Trophoblast cell (in vitro differentiated cells and primary cell): ENCODE measurements around the gene EPHB2.

Experiments used
- DNase-seq, 2 donors: peaks; one replicate each; pipeline ENCODE4 v3.0.0-alpha.2; 2016
- H2AFZ ChIP-seq: 2 replicates; pipeline ENCODE4 v1.6.1; 2013; ENCODE audit warnings: low read length, moderate library complexity, mild to moderate bottlenecking; ENCODE audit not compliant: insufficient read depth, poor library complexity
- H2AK5ac ChIP-seq: 2 replicates; pipeline ENCODE4 v1.6.1; 2013; ENCODE audit warnings: mild to moderate bottlenecking, low read length
- H2BK120ac ChIP-seq: 2 replicates; pipeline ENCODE4 v1.6.1; 2013; ENCODE audit warnings: low read length, mild to moderate bottlenecking, moderate library complexity; ENCODE audit not compliant: insufficient read depth, poor library complexity
- H2BK12ac ChIP-seq: 2 replicates; pipeline ENCODE4 v1.6.1; 2013; ENCODE audit warnings: mild to moderate bottlenecking, low read length, moderate library complexity
- H2BK5ac ChIP-seq: 2 replicates; pipeline ENCODE4 v1.6.1; 2013; ENCODE audit warnings: low read length, low read depth, moderate library complexity, mild to moderate bottlenecking; ENCODE audit not compliant: poor library complexity
- H3K14ac ChIP-seq: 2 replicates; pipeline ENCODE4 v1.6.1; 2013; ENCODE audit warnings: mild to moderate bottlenecking, low read length
- H3K18ac ChIP-seq: 2 replicates; pipeline ENCODE4 v1.6.1; 2013; ENCODE audit warnings: mild to moderate bottlenecking, low read length
- H3K23ac ChIP-seq: 2 replicates; pipeline ENCODE4 v1.6.1; 2013; ENCODE audit warnings: low read length
- H3K27ac ChIP-seq: 2 replicates; pipeline ENCODE4 v1.5.1; 2013; ENCODE audit warnings: low read depth, mild to moderate bottlenecking, inconsistent platforms, low read length, moderate library complexity
- H3K27me3 ChIP-seq: 2 replicates; pipeline ENCODE4 v1.6.1; 2013; ENCODE audit warnings: inconsistent platforms, mild to moderate bottlenecking, low read length, moderate library complexity; ENCODE audit not compliant: insufficient read depth
- H3K36me3 ChIP-seq, 2 experiments: 1 replicate in 1 of 2; 2 replicates in 1 of 2; pipeline ENCODE4 v1.6.1; 2013; ENCODE audit warnings: low read length in 2 of 2, mild to moderate bottlenecking in 2 of 2, moderate library complexity in 1 of 2; ENCODE audit not compliant: insufficient read depth in 2 of 2, control insufficient read depth in 1 of 2
- H3K4ac ChIP-seq: 2 replicates; pipeline ENCODE4 v1.6.1; 2013; ENCODE audit warnings: low read depth, mild to moderate bottlenecking, low read length, moderate library complexity
- H3K4me1 ChIP-seq, 2 experiments: 1 replicate in 1 of 2; 2 replicates in 1 of 2; pipeline ENCODE4 v1.6.1; 2013; ENCODE audit warnings: low read length in 2 of 2, mild to moderate bottlenecking in 2 of 2, moderate library complexity in 1 of 2; ENCODE audit not compliant: insufficient read depth in 2 of 2, control insufficient read depth in 1 of 2
- H3K4me2 ChIP-seq: 2 replicates; pipeline ENCODE4 v1.6.1; 2013; ENCODE audit warnings: inconsistent platforms, mild to moderate bottlenecking, low read length, moderate library complexity
- H3K4me3 ChIP-seq: 2 replicates; pipeline ENCODE4 v1.5.1; 2013; ENCODE audit warnings: mild to moderate bottlenecking, low read depth, low read length, inconsistent platforms
- H3K79me1 ChIP-seq: one replicate; pipeline ENCODE4 v1.6.1; 2013; ENCODE audit warnings: low read length
- H3K79me2 ChIP-seq: 2 replicates; pipeline ENCODE4 v1.6.1; 2013; ENCODE audit warnings: low read length, mild to moderate bottlenecking; ENCODE audit not compliant: control insufficient read depth, insufficient read depth, poor library complexity
- H3K9ac ChIP-seq: 2 replicates; pipeline ENCODE4 v1.6.1; 2013; ENCODE audit warnings: mild to moderate bottlenecking, low read length
- H3K9me3 ChIP-seq: 2 replicates; pipeline ENCODE4 v1.6.1; 2013; ENCODE audit warnings: low read depth, mild to moderate bottlenecking, control low read depth, inconsistent platforms, low read length; ENCODE audit not compliant: insufficient read depth
- H4K12ac ChIP-seq: 2 replicates; pipeline ENCODE4 v1.6.1; 2013; ENCODE audit warnings: low read depth, mild to moderate bottlenecking, low read length, moderate library complexity
- H4K8ac ChIP-seq: 2 replicates; pipeline ENCODE4 v1.6.1; 2013; ENCODE audit warnings: low read depth, mild to moderate bottlenecking, low read length, moderate library complexity
- H4K91ac ChIP-seq: one replicate; pipeline ENCODE4 v1.6.1; 2013; ENCODE audit warnings: low read depth, mild to moderate bottlenecking, low read length, moderate library complexity
- WGBS: extraction: QIAGEN DNeasy Blood & Tissue Kit; methylation state at CpG from one replicate; pipeline ENCODE4 v1.1.7; 2013; ENCODE audit warnings: missing lambda C conversion rate; ENCODE audit not compliant: insufficient read length, insufficient coverage; ENCODE audit errors: extremely low coverage; 5-methylcytosine and 5-hydroxymethylcytosine counted together

EPHB2 gene

DNA sequence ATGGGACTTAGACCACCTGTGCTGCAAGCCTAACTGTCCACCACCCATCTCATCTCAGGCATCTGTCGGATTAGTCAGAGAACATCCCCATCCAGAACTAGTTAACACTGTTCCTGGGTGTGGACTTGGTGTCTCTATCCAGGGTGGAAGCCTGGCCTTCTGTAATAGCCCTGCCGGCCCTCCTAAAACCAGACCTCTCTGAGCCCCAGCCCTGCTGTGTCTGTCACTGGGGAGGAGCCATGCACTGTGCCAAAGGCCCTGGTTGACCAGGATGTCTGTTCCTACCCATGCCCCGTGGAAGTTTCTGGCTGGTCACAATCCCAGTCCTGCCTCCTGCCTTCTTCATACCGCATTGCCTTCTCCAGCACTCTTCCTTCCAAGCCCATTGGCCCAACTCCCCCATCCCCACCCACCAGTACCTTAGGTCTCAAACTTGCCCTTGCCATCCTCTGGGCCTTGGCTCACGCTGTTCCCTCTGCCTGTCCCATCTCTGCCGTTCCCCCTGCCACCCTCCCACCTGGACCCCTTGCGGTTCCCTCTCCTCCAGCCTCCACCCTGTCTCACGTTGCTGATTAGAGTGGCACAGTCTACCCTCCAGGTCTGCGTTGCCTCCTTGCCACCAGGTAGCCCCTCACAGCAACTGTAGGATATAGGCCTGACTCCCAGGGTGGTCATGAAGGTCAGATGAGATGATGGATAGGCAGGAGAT is 105.6 kb downstream of the EPHB2 start:
- Histone ChIP-seq H3K4me2 (no peak overlapping the region), H2BK12ac (no peak overlapping the region), H4K91ac (no peak overlapping the region), H3K14ac (no peak overlapping the region), H4K8ac (no peak overlapping the region), H3K9me3 (no peaks in the 10 kb centered on the region), H3K23ac (no peak overlapping the region), H2AFZ (no peak overlapping the region), H2AK5ac (no peak overlapping the region), H2BK5ac (no peak overlapping the region), H3K4ac (no peak overlapping the region), H3K36me3 (no peaks in the 10 kb centered on the region), H3K18ac (no peak overlapping the region), H3K9ac (no peak overlapping the region), H3K79me2 (no peaks in the 10 kb centered on the region), H3K4me1 (peaks cover 0 to 3% of the 10 kb centered on the region in 2 experiments), H2BK120ac (no peak overlapping the region), H3K4me3 (no peak overlapping the region), H4K12ac (no peak overlapping the region), H3K27me3 (no peaks in the 10 kb centered on the region), H3K79me1 (peaks cover 6% of the 10 kb centered on the region), H3K27ac (no peak overlapping the region)
- DNase-seq, result no peak
- WGBS, result no CpG with 5 or more reads among the region's 9 CpGs

GRCh38 chr1:22816803-22817202 is 106.2 kb downstream of the EPHB2 start:
- Histone ChIP-seq H4K12ac (no peak overlapping the region), H3K36me3 (no peaks in the 10 kb centered on the region), H3K18ac (no peak overlapping the region), H3K4me1 (peaks cover 0 to 3% of the 10 kb centered on the region in 2 experiments), H2AK5ac (no peak overlapping the region), H2AFZ (no peak overlapping the region), H3K4me3 (no peak overlapping the region), H3K4ac (no peak overlapping the region), H3K9me3 (no peaks in the 10 kb centered on the region), H3K79me2 (no peaks in the 10 kb centered on the region), H3K79me1 (peaks cover 6% of the 10 kb centered on the region), H3K27me3 (no peaks in the 10 kb centered on the region), H3K14ac (no peak overlapping the region), H4K8ac (no peak overlapping the region), H3K9ac (no peak overlapping the region), H2BK120ac (no peak overlapping the region), H3K27ac (no peak overlapping the region), H4K91ac (no peak overlapping the region), H3K23ac (no peak overlapping the region), H3K4me2 (no peak overlapping the region), H2BK12ac (no peak overlapping the region), H2BK5ac (no peak overlapping the region)
- WGBS, result no CpG with 5 or more reads among the region's 5 CpGs
- no peak for DNase-seq

GRCh38 chr1:22817462-22817861 is 106.8 kb downstream of the EPHB2 start:
- Histone ChIP-seq H3K14ac (peak overlapping the region; percentile 24), H3K79me2 (no peaks in the 10 kb centered on the region), H2AK5ac (no peak overlapping the region), H3K4me3 (no peak overlapping the region), H3K36me3 (no peaks in the 10 kb centered on the region), H3K27me3 (no peaks in the 10 kb centered on the region), H2BK12ac (peak overlapping the region; percentile 21), H2BK120ac (peak overlapping the region; percentile 18), H2BK5ac (no peak overlapping the region), H3K79me1 (peaks cover 6% of the 10 kb centered on the region), H3K27ac (no peak overlapping the region), H3K4ac (no peak overlapping the region), H3K18ac (peak overlapping the region; percentile 7), H3K9me3 (no peaks in the 10 kb centered on the region), H4K91ac (peak overlapping the region; percentile 78), H3K23ac (no peak overlapping the region), H4K12ac (no peak overlapping the region), H2AFZ (peak overlapping the region; percentile 12), H4K8ac (peak overlapping the region; percentile 8), H3K4me1 (peaks cover 0 to 3% of the 10 kb centered on the region in 2 experiments), H3K4me2 (no peak overlapping the region), H3K9ac (no peak overlapping the region)
- DNase-seq, result no peak
- WGBS, result no CpG with 5 or more reads among the region's 5 CpGs

GRCh38 chr1:22818061-22818770 is 107.6 kb downstream of the EPHB2 start:
- Histone ChIP-seq H3K18ac (no peak overlapping the region), H3K79me2 (no peaks in the 10 kb centered on the region), H3K9me3 (no peaks in the 10 kb centered on the region), H3K9ac (no peak overlapping the region), H3K4me2 (no peak overlapping the region), H3K14ac (no peak overlapping the region), H3K27me3 (no peaks in the 10 kb centered on the region), H3K4me1 (peaks cover 0 to 3% of the 10 kb centered on the region in 2 experiments), H4K91ac (peak overlapping the region; percentile 78), H4K12ac (no peak overlapping the region), H3K4me3 (no peak overlapping the region), H2BK120ac (peak overlapping the region; percentile 37), H3K23ac (no peak overlapping the region), H3K27ac (no peak overlapping the region), H2BK12ac (peak overlapping the region; percentile 19), H3K36me3 (no peaks in the 10 kb centered on the region), H3K4ac (no peak overlapping the region), H2AFZ (no peak overlapping the region), H4K8ac (no peak overlapping the region), H2BK5ac (no peak overlapping the region), H3K79me1 (peaks cover 6% of the 10 kb centered on the region), H2AK5ac (no peak overlapping the region)
- no peak for DNase-seq
- WGBS, result no CpG with 5 or more reads among the region's 11 CpGs
